Measurements from ENCODE around the gene OSBP2. TPM values are rescaled to one million over a fixed set of nuclear protein-coding genes. Genes with fewer than 3 reads are reported as not detected.

The OSBP2 gene
- total and polyA plus RNA-seq, 4 donors: 0.18 to 3.9 (median 0.88) TPM

GRCh38 chr22:30754971-30755758, 60.5 kb downstream of the OSBP2 start:
- no peak for ATAC-seq (ENCODE audit: low FRiP score)
- 59 to 63% methylated on average over 8 of the region's 8 CpGs for WGBS, 2 donors
- Histone ChIP-seq H3K27ac (ENCODE audit: low read depth in 1 of 2, low read length in 2 of 2) (no peak overlapping the region), H3K36me3 (ENCODE audit: control insufficient read depth in 1 of 2, insufficient read depth in 2 of 2, low read length in 1 of 2) (no peaks in the 10 kb centered on the region), H3K9me3 (ENCODE audit: control insufficient read depth, low read length) (no peaks in the 10 kb centered on the region), H3K4me1 (ENCODE audit: control insufficient read depth in 1 of 2, insufficient read depth in 2 of 2, low read length in 2 of 2) (no peaks in the 10 kb centered on the region), H3K27me3 (ENCODE audit: control insufficient read depth in 1 of 2, insufficient read depth in 2 of 2, low read length in 1 of 2) (no peaks in the 10 kb centered on the region), H3K4me3 (ENCODE audit: low read length in 2 of 2) (no peak overlapping the region)
- DNase-seq: peak in 1 of 2 donors; percentile 64
- intact Hi-C loops (cut with DNase I): loop anchor here (2.0 to 5.0 kb wide), 2 partner anchors 120 to 123 kb away; partner anchors contain the start of gene SLC35E4 (in 1 of the 2)

- no peaks in the 10 kb centered on the region for H3K27me3 ChIP-seq (ENCODE audit: control insufficient read depth in 1 of 2, insufficient read depth in 2 of 2, low read length in 1 of 2)
- H3K4me3 ChIP-seq (ENCODE audit: low read length in 2 of 2): no peak overlapping the region
- no peaks in the 10 kb centered on the region for H3K36me3 ChIP-seq (ENCODE audit: control insufficient read depth in 1 of 2, insufficient read depth in 2 of 2, low read length in 1 of 2)
- no peak overlapping the region for H3K27ac ChIP-seq (ENCODE audit: low read depth in 1 of 2, low read length in 2 of 2)
- no peaks in the 10 kb centered on the region for H3K4me1 ChIP-seq (ENCODE audit: control insufficient read depth in 1 of 2, insufficient read depth in 2 of 2, low read length in 2 of 2)
- ATAC-seq (ENCODE audit: low FRiP score) (peak; percentile 19), DNase-seq (peak in 1 of 2 donors; percentile 69)
- 85 to 88% methylated on average over 7 of the region's 7 CpGs for WGBS, 2 donors
- no peaks in the 10 kb centered on the region for H3K9me3 ChIP-seq (ENCODE audit: control insufficient read depth, low read length)
- intact Hi-C loops (cut with DNase I): loop anchor here (2.0 to 5.0 kb wide), 2 partner anchors 121 to 123 kb away; partner anchors contain the start of gene SLC35E4 (in 1 of the 2)
Measured at GRCh38 chr22:30755759-30756124, 61.1 kb downstream of the OSBP2 start.

DNA sequence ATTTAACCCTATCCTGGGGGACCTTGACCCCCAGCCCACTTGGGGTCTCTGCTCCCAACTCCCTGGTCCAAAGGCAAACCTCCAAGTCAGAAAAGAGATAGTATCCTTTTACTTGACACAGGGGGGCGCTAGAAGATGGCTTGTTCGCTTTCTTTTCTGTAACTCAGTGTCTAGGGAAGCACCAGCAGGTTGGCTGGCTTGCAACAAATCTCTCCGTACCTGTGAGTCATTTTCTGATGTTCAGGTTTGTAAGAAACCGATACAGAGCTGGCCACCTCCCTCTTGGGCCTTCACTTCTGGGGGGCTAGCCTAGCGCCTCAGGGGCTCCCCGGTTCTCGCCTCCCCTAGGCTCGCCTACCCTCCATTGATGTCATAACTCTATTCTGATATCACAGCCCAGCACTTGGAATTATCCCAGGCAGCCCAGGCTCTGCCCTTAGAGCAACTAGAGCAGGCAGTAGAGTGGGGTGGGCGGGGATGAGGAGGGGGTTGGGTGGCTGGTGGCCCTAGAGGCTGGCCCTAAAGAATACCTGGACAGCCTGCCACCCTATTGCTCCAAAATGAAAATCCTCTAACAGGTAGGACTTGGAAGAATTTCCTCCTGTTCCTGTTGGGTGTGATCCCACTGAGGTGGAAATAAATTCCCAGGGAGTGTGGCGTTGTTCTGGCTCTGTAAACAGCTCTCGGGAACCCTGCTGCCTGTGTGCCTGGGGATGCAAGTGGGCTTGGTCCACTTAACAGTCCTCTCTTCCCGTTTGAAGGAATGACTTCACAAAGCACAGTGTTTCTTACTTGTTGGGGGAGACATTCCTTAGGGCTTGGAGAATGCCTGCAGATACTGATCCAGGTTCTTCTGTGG, 69.4 kb downstream of the OSBP2 start:
- intact Hi-C loops (cut with DNase I): loop anchor here (2.0 to 5.0 kb wide), 4 partner anchors 157 to 385 kb away; no protein-coding TSS in a partner anchor
- DNase-seq (no peak), ATAC-seq (ENCODE audit: low FRiP score) (peak; percentile 69)
- 45 to 48% methylated on average over 12 of the region's 12 CpGs for WGBS, 2 donors
- no peaks in the 10 kb centered on the region for H3K4me1 ChIP-seq (ENCODE audit: control insufficient read depth in 1 of 2, insufficient read depth in 2 of 2, low read length in 2 of 2)
- no peaks in the 10 kb centered on the region for H3K36me3 ChIP-seq (ENCODE audit: control insufficient read depth in 1 of 2, insufficient read depth in 2 of 2, low read length in 1 of 2)
- H3K9me3 ChIP-seq (ENCODE audit: control insufficient read depth, low read length): no peaks in the 10 kb centered on the region
- H3K4me3 ChIP-seq (ENCODE audit: low read length in 2 of 2): no peak overlapping the region
- no peaks in the 10 kb centered on the region for H3K27me3 ChIP-seq (ENCODE audit: control insufficient read depth in 1 of 2, insufficient read depth in 2 of 2, low read length in 1 of 2)
- no peak overlapping the region for H3K27ac ChIP-seq (ENCODE audit: low read depth in 1 of 2, low read length in 2 of 2)

DNA sequence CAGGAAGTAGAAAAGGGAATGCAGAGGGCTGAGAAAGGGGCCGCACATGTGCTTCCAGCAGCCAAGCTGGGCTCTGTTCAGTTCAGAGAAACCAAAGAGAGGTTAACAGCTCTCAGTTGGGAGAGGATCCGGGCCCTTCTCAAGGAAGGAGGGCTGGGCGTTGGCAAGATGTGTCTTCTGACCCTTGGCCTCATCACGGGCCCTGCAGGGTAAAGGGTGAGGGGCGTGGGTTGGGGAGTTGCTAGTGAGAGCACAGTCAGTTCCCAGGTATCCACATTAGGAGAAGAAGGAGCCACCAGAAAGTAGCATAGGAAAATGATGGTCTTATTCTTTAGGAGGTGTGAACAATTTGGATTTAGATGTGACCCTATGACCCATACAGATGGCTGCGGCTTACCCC, 73.0 kb downstream of the OSBP2 start:
- intact Hi-C loops (cut with DNase I): no loop called here
- H3K4me1 ChIP-seq (ENCODE audit: control insufficient read depth in 1 of 2, insufficient read depth in 2 of 2, low read length in 2 of 2): no peaks in the 10 kb centered on the region

DNA sequence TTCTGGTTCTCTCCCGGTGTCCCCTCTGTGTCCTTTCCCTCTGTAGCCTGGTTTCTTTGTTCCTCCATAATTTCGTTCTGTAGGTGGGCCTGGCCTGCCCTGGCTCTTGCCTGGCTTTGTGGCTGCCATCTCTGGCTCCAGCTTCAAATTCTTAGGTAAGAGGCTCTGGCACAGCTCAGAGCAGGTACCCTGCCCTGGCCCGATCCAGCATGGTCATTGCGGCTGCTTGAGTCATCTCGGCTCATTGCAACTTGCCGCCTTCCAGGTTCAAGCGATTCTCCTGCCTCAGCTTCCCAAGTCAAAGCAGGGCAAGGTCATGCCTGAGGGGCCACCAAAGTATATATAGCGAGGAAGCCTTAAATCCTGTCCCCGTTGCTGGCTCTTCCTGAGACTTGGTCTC, 76.0 kb downstream of the OSBP2 start:
- no peak overlapping the region for H3K4me3 ChIP-seq (ENCODE audit: low read length in 2 of 2)
- H3K36me3 ChIP-seq (ENCODE audit: control insufficient read depth in 1 of 2, insufficient read depth in 2 of 2, low read length in 1 of 2): no peaks in the 10 kb centered on the region
- no peaks in the 10 kb centered on the region for H3K4me1 ChIP-seq (ENCODE audit: control insufficient read depth in 1 of 2, insufficient read depth in 2 of 2, low read length in 2 of 2)
- intact Hi-C loops (cut with DNase I): no loop called here
- ATAC-seq (ENCODE audit: low FRiP score) (no peak), DNase-seq (no peak)
- H3K9me3 ChIP-seq (ENCODE audit: control insufficient read depth, low read length): no peaks in the 10 kb centered on the region
- no peak overlapping the region for H3K27ac ChIP-seq (ENCODE audit: low read depth in 1 of 2, low read length in 2 of 2)
- 93 to 95% methylated on average over 9 of the region's 9 CpGs for WGBS, 2 donors
- H3K27me3 ChIP-seq (ENCODE audit: control insufficient read depth in 1 of 2, insufficient read depth in 2 of 2, low read length in 1 of 2): no peaks in the 10 kb centered on the region

More for the DNA sequence above, 73.0 kb downstream of the OSBP2 start:
- DNase-seq (no peak), ATAC-seq (ENCODE audit: low FRiP score) (no peak)
- H3K27me3 ChIP-seq (ENCODE audit: control insufficient read depth in 1 of 2, insufficient read depth in 2 of 2, low read length in 1 of 2): no peaks in the 10 kb centered on the region
- no peak overlapping the region for H3K4me3 ChIP-seq (ENCODE audit: low read length in 2 of 2)
- no peak overlapping the region for H3K27ac ChIP-seq (ENCODE audit: low read depth in 1 of 2, low read length in 2 of 2)
- H3K36me3 ChIP-seq (ENCODE audit: control insufficient read depth in 1 of 2, insufficient read depth in 2 of 2, low read length in 1 of 2): no peaks in the 10 kb centered on the region
- no peaks in the 10 kb centered on the region for H3K9me3 ChIP-seq (ENCODE audit: control insufficient read depth, low read length)
- WGBS, 2 donors: 77 to 79% methylated on average over 6 of the region's 6 CpGs

GRCh38 chr22:30773919-30774318, 79.2 kb downstream of the OSBP2 start:
- H3K4me1 ChIP-seq (ENCODE audit: control insufficient read depth in 1 of 2, insufficient read depth in 2 of 2, low read length in 2 of 2): no peaks in the 10 kb centered on the region
- H3K27me3 ChIP-seq (ENCODE audit: control insufficient read depth in 1 of 2, insufficient read depth in 2 of 2, low read length in 1 of 2): no peaks in the 10 kb centered on the region
- H3K36me3 ChIP-seq (ENCODE audit: control insufficient read depth in 1 of 2, insufficient read depth in 2 of 2, low read length in 1 of 2): no peaks in the 10 kb centered on the region
- no peak overlapping the region for H3K4me3 ChIP-seq (ENCODE audit: low read length in 2 of 2)
- DNase-seq: no peak
- intact Hi-C loops (cut with DNase I): no loop called here
- no peak for ATAC-seq (ENCODE audit: low FRiP score)
- no peaks in the 10 kb centered on the region for H3K9me3 ChIP-seq (ENCODE audit: control insufficient read depth, low read length)
- 87 to 95% methylated on average over 5 of the region's 5 CpGs for WGBS, 2 donors
- H3K27ac ChIP-seq (ENCODE audit: low read depth in 1 of 2, low read length in 2 of 2): no peak overlapping the region

DNA sequence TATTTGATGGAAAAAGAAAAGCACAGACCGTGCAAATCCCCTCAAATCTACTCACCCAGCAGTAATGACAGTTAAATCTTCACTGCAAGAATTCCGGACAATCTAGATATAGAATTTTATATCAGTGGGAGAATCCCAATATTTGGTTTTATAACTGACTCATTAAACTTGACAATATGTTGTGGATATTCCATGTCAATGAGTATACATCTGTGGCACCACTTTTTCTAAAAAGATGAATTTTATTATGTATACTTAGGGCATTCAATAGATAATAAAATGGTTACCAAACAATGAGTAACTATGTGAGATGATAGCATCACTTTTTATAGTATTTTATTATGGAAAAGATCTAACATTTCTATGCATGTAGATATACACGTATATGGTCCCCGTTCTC, 79.9 kb downstream of the OSBP2 start:
- Histone ChIP-seq H3K4me1 (ENCODE audit: control insufficient read depth in 1 of 2, insufficient read depth in 2 of 2, low read length in 2 of 2) (no peaks in the 10 kb centered on the region), H3K9me3 (ENCODE audit: control insufficient read depth, low read length) (no peaks in the 10 kb centered on the region), H3K36me3 (ENCODE audit: control insufficient read depth in 1 of 2, insufficient read depth in 2 of 2, low read length in 1 of 2) (no peaks in the 10 kb centered on the region), H3K27ac (ENCODE audit: low read depth in 1 of 2, low read length in 2 of 2) (no peak overlapping the region), H3K27me3 (ENCODE audit: control insufficient read depth in 1 of 2, insufficient read depth in 2 of 2, low read length in 1 of 2) (no peaks in the 10 kb centered on the region), H3K4me3 (ENCODE audit: low read length in 2 of 2) (no peak overlapping the region)
- no peak for ATAC-seq (ENCODE audit: low FRiP score)
- intact Hi-C loops (cut with DNase I): no loop called here
- no peak for DNase-seq
- 86 to 92% methylated on average over 4 of the region's 4 CpGs for WGBS, 2 donors

- H3K4me3 ChIP-seq (ENCODE audit: low read length in 2 of 2): no peak overlapping the region
- H3K27ac ChIP-seq (ENCODE audit: low read depth in 1 of 2, low read length in 2 of 2): no peak overlapping the region
- intact Hi-C loops (cut with DNase I): no loop called here
- no peaks in the 10 kb centered on the region for H3K9me3 ChIP-seq (ENCODE audit: control insufficient read depth, low read length)
- H3K36me3 ChIP-seq (ENCODE audit: control insufficient read depth in 1 of 2, insufficient read depth in 2 of 2, low read length in 1 of 2): no peaks in the 10 kb centered on the region
- no peaks in the 10 kb centered on the region for H3K27me3 ChIP-seq (ENCODE audit: control insufficient read depth in 1 of 2, insufficient read depth in 2 of 2, low read length in 1 of 2)
- ATAC-seq (ENCODE audit: low FRiP score): no peak
- WGBS, 2 donors: 50 to 55% methylated on average over 3 of the region's 3 CpGs
- DNase-seq: no peak
- H3K4me1 ChIP-seq (ENCODE audit: control insufficient read depth in 1 of 2, insufficient read depth in 2 of 2, low read length in 2 of 2): no peaks in the 10 kb centered on the region
Measured at GRCh38 chr22:30776476-30776875, 81.8 kb downstream of the OSBP2 start.

Data from aorta (tissue), 5 donors.